ENCODE results near the gene KATNBL1.

Gene KATNBL1

DNA sequence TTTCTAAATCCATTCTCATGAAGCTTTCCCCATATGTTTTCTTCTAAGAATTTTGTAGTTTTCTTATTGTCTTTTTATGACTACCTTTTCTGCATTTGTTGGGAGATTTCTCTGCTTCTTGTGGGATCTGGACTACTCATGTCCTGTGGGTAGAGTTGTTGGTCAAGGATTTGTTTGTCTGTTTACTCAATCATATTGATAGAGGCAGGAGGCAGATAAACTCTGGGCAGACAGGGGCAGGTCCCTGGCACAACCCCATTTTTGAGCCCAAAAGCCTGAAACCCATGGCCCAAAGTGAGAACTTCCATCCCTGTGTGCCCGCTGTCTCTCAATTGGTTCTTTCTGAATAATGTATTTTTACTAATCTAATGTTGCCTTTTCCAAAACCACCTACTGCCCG, 95.7 kb downstream of the KATNBL1 start:
- no peak for DNase-seq

GRCh38 chr15:34111488-34111887, 98.4 kb downstream of the KATNBL1 start:
- DNase-seq, result no peak

- peak; percentile 39 for DNase-seq
These were observed 99.9 kb downstream of the KATNBL1 start for GRCh38 chr15:34109797-34110663.

GRCh38 chr15:34107315-34107714, 102.6 kb downstream of the KATNBL1 start:
- no peak for DNase-seq

GRCh38 chr15:34106423-34106822, 103.5 kb downstream of the KATNBL1 start:
- no peak for DNase-seq

DNA sequence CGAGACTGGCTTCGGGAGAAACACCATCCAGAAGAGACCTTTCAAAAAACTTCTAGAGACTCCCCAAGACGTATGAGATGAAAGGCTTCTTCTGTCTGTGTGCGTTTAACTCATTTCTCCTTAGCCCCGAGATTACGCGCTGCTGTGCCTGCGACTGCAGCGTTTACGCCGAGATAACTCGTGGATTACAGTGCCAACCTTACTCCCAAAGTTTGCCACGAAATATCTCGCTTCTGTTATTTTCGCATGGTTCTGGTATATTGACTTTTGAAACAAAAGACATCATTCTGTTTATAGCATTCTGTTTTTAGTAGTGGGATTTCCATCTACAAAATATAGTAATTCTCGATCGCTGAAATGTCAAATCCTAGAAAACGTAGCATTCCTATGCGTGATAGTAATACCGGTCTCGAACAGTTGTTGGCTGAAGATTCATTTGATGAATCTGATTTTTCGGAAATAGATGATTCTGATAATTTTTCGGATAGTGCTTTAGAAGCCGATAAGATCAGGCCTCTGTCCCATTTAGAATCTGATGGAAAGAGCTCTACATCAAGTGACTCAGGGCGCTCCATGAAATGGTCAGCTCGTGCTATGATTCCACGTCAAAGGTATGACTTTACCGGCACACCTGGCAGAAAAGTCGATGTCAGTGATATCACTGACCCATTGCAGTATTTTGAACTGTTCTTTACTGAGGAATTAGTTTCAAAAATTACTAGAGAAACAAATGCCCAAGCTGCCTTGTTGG, 107.5 kb downstream of the KATNBL1 start:
- DNase-seq, result no peak

DNA sequence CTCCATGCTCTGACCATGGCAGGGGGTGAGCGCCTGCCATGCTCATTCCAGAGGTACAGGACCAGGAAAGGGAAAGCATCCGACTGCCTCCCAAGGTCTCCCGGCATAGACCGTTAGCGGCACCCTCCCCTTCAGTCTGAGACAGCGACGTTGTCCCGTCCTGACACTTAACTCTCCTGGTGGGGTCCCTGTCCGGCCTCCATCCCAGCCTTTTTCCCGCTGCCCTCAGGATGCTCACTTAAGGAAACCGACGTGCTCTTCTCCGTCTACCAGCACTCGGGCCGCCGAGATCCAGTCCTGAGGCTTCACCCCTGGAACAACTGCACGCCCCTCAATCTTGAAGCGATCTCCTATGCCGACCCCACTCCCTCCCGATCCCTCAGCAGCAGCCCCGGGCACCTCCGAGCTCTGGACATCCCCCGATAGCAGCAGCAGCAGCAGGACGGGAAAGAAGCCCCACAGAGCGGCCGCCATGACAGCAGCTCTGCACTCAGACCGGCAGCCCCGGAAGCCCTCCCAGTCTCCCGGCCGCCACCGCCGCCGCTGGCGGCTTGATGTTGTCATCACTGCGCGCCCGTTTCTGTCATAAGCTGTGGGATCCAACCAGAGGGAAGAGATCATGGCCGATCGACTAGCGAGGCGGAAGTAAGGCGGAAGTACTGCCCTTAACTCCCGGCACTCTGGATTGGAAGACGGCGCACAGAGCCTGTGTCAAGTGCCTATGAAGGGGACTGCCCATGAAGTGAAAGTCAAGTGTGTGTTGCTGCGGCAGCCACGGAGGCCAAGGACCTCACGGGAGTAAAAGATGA, 108.3 kb downstream of the KATNBL1 start, which contains the start of the genes EMC7 and PGBD4:
Gene EMC7, minus strand, starts transcription at position 497 of the 809 bp plus-strand sequence. Its CDS starts 23 bp downstream, at position 474.
Gene PGBD4, plus strand, starts transcription at position 718 of the 809 bp plus-strand sequence. CDS start 449 bp downstream, outside the sequence.
- peak; percentile 99 for DNase-seq

DNA sequence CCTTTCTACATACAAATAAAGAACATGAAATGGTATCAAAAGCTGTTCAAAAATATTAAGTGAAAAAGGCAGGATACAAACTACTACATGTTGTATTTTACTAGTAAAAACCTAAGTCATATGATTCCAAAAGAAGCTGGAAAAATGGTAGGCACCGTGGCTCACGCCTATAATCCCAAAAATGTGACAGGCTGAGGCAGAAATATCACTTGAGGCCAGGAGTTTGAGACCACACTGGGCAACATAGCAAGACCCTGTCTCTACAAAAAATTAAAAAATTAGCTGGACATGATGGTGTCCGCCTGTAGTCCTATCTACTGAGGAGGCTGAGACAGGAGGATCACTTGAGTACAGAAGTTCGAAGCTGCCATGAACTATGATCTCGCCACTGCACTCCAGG, 110.0 kb downstream of the KATNBL1 start:
- no peak for DNase-seq
